GM21737 (cell line): Measurements from ENCODE around the gene SPRYD3.
"Not testable (repeated sequence)": the region's sequence is repeated elsewhere in the genome, so short reads cannot be mapped to it uniquely, and the experiment has no call there.

Experiments
- ATAC-seq: cut with Tn5 transposase; IDR thresholded peaks from one replicate; pipeline ENCODE4 v1.9.1; 2021; ENCODE audit warnings: mild to moderate bottlenecking, moderate library complexity; ENCODE audit not compliant: unreplicated experiment

SPRYD3 gene, protein sequence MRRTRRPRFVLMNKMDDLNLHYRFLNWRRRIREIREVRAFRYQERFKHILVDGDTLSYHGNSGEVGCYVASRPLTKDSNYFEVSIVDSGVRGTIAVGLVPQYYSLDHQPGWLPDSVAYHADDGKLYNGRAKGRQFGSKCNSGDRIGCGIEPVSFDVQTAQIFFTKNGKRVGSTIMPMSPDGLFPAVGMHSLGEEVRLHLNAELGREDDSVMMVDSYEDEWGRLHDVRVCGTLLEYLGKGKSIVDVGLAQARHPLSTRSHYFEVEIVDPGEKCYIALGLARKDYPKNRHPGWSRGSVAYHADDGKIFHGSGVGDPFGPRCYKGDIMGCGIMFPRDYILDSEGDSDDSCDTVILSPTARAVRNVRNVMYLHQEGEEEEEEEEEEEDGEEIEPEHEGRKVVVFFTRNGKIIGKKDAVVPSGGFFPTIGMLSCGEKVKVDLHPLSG

DNA sequence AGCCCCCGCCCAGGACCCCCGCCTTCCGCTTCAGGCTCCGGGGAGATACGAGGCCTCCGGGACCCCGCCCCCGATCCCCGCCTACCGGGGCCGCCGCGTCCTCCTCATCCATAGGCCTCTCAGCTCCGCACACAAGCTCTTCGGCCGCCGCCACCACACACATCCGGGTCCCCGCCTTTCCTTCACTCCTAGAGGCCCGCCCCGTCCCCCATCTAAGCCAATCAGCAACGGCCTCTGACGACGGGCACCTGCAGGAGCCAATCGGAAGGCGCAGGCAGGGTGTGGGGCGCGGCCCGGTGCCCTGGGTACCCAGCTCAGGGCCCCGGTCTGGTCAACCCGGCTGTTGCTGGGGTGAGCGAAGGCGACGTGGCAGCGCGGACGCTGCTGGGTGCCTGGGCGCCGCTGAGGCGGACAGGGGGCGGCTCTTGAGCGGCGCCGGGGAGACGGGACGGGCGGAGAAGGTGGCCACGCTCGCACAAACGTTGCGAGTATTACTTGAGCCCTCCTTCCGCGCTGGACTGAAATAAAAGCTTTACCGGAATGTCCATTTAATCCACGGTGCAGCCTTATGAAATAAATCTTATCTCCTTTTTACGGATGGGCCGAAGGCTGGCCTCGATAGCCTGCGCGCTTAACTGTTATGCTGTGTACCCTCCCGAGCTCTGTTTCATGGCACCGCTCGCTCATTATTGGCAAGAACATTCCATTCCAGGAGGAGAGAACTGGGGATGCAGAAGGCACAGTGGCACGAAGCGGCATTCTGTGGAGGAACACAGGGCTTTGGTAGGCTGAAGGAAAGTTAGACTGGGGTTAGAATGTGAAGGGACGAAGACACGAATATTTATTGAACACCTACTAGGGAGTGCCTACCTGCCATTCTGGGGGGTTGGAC, at the start of gene SPRYD3:
TSS of gene SPRYD3 (minus strand) at position 165 of the 892 bp plus-strand sequence. CDS start at position 108, 57 bp downstream.
- ATAC-seq: peak; percentile 99

DNA sequence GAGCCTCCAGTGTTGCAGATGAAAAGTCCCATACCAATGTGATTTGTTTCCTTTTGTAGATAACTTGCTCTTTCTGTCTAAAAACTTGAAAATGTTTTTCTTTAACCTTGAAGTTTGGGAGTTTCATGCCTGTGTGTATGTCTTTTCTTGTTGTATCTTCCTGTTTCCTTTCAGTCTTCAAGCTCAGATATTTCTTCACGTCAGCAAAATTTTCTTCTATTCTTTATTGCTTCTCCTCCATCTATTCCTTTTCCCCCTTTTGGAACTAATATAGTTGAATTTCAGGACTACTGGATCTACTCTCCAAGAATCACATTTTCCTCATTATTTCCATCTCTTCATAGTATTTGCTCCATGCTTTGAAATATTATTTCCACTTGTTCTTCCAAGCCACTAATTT, 48.0 kb upstream of the SPRYD3 start:
- ATAC-seq: no peak

DNA sequence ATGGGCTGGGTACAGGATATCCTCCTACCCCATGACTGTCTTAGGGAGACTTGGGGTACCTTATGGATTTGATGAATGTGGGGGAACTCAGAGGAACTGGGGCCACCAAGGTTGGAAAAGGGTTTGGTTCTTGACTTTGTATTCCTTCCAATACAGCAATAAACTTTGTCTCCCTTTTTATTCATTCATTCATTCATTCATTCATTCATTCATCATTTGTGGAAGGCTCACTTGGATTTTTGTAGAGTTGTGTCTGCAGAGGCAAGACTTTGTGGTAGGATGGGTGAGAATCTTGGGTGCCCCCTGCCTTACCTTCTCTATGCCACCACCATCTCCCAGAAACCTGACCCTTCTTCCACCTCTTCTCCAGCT, 45.1 kb upstream of the SPRYD3 start:
- no peak for ATAC-seq

DNA sequence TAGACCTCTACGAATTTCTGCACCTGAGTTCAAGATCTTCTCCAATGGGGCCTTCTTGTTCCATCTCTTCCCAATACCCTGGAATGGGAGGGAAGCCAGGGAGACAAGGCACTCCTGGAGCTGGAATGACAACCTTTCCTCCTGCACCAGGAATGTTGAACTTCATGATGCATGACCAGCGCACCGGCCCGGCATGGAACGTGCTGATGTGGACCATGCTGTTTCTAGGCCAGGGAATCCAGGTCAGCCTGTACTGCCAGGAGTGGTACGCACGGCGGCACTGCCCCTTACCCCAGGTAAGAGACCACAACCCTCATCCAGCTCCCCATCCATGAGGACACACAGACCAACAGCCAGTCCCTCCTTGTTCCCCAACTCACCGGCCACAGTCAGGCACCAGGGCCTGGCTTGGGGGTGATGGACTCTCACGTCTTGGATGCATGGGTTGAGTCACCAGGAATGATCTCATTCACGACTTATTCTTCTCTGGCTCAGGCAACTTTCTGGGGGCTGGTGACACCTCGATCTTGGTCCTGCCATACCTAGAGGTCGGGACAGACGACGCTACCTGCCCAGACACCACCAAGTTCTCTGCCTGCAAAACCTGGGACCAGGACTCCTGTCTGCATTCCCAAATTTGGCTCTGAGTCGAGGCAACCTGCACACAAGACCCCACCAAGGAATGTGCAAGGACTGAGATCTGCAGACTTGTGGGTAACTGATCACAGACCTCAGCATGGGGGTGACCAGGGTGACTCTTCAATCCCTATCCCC, 44.6 kb upstream of the SPRYD3 start:
- ATAC-seq: no peak

DNA sequence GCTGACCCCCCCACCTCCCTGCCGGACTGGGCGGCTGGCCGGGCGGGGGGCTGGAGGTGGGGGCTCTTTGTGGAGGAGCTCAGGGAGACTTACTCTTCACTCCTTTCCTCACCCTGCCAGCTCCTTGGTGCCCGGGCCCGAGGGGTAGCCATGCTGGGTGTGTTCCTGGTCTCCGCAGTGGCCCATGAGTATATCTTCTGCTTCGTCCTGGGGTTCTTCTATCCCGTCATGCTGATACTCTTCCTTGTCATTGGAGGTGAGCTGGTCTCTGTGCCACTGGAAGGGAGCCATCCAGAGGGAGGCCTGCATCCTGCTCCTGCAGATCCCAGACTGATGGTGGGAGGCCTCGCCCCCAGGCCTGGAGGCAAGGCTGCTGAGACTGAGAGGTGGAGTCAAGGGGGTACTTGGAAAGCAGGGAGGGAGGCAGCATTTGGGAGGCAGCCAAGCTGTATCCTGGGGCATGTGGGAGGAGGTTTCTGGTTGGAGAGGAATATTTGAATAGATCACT, 43.8 kb upstream of the SPRYD3 start:
- ATAC-seq: no peak

DNA sequence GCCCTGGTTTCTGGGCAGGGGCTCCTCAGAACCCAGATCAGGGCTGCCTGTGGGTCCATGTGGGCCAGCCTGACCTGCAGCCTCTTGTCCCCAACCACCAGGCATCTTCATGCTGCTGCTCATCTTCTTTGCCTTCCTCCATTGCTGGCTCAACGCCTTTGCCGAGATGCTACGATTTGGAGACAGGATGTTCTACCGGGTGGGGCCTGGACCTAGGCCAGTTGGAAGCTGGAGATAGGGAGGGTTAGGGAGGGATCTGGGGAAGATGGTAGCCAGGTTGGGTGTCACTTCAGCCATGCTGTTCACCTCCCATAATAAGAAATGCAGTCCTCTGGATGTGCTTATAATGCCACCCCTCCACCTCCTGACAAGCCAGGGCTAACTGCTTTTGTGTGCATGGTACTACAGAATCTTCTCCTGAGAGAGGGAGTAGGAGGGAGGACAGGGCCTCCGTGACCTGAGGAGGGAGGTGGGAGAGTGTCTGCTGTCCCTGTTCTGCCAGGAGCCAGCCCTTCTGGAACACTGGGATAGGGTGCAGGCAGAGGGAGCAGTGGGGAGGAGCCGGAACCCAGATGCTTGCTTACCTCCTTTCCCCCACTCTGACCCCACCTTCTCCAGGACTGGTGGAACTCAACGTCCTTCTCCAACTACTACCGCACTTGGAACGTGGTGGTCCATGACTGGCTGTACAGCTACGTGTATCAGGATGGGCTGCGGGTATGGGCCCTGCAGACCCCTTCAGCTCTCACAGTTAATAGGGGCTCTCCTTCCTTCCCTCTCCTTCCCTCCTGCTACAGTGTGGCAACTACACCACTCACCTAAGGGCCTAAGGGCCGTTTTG, 41.7 kb upstream of the SPRYD3 start:
- no peak for ATAC-seq

DNA sequence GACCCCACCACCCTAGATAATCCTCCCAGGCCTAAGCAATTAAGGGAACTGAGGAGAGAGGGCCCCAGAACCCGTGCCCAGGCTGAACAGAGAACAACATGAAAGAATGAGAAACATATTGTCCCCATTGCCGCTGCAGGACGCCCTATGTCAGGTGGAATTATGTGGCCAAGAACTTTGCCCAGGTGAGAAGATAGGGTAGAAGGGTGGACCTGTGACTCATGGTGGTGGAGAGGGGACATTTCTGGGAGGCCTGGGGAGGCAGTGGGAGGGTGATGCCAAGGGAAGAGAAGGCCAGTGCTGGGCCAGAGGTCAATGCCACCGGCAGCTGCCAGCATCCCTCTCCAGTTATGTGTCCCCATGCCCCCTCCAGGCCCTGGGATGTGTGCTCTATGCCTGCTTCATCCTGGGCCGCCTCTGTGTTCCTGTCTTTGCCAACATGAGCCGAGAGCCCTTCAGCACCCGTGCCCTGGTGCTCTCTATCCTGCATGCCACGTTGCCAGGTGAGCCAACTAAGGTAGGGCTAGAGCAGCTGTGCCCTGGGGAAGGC, 39.6 kb upstream of the SPRYD3 start:
- ATAC-seq: no peak

DNA sequence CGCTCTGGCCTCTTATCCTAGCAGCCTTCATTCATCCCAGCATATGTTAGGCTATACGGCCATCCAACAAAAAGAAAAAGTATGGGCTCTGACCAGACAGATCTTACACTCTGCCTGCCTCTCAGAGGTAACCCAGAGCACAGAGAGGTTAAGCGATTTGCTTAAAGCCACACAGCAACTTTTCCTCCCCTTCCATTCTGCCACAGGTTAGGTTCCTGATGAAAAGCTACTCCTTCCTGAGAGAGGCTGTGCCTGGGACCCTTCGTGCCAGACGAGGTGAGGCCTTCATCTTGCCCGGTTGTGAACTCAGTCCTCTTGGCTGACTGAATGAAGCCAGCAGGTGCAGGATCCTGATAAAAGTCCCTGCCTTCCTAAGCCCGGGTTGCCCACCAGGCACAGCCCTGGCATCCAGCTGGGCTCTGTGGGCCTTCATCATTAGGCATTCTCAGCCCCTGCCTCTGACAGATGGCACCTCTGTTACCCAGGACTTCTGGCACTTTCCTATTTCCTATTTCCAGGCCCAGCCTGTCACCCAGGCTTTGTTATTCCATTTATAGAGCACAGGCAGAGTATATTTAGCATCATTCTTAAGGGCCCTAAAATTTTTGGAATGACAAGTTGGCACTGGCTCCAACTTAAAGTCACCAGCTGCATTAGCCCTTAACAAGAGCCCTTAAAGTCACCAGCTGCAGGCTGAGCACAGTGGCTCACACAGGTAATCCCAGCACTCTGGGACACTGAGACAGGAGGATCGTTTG, 36.9 kb upstream of the SPRYD3 start:
- no peak for ATAC-seq

DNA sequence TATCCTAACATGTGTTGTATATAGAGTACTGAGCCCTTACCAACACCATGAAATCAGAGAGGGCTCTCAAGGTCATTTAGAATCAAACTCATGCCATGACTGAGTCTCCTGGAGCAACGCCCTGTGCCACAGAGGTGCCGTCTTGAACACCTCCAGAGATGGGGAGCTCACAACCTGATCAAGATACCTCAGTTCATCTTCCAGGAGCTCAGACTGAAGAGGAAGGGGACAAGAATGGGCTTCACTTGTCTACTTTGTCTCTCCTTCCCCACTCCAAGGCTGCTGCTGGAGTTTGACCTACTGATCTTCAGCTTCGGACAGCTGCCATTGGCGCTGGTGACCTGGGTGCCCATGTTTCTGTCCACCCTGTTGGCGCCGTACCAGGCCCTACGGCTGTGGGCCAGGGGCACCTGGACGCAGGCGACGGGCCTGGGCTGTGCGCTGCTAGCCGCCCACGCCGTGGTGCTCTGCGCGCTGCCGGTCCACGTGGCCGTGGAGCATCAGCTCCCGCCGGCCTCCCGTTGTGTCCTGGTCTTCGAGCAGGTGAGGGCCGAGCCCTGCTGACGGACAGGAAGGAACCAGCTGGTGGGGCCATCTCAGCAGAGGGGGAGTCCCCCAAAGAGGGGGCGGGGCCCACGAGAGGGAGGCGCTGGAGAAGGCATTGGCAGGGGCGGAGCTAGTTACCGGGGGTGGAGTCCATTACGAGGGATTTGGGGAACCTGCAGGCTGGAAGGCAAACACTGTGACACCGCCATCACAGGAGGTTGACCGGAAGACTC, 36.1 kb upstream of the SPRYD3 start:
- no peak for ATAC-seq

DNA sequence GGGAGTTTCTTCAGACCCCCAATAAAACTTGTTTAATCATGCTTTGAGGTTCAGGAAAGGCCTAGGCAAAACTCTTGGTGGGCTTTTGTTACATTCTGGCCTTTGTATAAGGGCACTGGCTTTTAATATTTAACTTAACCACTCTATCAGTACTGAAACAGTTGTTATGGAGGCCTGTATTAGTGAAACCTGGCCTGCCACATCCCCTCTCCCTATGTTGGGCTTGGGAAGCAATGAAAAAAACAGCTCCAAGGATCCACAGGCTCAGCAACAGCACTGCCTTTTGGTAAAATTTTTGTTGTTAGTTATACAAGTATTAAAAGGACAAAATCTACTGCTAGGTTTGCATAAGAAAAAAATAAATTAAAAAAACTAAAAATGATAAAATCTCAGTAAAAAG, 34.8 kb upstream of the SPRYD3 start:
- no peak for ATAC-seq

DNA sequence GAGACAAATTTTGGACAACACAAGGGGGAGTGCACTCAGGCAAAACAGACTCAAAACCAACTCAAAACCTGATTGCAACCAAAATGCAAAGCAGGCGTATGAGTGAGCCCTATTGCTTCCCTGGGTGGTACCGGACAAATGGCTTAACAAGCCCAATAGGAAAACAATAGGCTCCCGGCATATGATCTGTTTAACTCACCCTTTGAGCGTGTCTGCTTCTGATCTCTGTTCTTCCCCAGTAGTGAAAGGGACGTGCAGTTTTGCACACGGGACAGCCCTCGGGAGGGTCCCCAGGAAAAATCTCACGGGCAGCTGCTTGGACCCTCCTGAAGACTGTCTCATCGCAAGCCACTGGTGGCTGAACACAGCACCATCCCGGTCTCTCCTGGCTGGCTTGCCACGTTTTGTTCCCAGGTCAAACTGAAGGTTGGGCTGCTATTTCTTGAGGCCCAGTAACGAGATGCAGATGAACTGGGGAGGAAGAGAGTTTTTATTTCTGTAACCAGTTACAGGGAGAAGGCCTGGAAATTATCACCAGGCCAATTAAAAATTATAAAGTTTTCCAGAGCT, 34.0 kb upstream of the SPRYD3 start:
- no peak for ATAC-seq

DNA sequence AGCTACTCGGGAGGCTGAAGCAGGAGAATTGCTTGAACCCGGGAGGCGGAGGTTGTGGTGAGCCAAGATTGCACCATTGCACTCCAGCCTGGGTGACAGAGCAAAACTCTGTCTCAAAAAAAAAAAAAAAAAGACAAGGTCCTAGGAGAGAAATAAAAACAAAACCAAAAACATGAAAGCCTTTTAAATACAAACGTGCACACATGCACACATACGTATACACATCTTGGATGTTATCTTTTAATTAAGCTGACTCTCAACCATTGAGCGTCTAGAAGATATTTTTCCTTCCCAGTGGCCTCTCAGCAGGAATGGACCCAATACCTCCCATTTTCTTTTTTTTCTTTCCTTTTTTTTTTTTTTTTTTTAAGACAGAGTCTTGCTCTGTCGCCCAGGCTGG, 33.2 kb upstream of the SPRYD3 start:
- not testable (repeated sequence) for ATAC-seq

DNA sequence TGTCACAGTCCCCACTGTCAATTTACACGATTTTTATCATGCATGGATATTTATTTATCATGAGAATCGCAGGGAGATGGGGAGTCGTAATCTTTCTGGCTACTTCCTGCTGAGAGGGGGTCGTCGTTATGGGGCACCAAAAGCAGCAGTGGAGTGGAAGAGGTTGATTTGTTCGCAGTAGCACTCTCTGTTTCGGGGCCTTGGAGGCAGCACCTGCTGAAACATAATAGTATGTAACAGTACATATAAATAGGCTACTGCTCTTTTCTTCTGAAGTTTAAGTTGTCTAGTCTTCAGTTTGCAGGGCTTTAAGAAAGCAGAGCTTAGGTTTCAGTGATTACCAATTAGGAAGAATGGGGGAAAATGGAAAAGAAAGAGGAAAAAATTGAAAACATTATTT, 27.9 kb upstream of the SPRYD3 start:
- no peak for ATAC-seq

DNA sequence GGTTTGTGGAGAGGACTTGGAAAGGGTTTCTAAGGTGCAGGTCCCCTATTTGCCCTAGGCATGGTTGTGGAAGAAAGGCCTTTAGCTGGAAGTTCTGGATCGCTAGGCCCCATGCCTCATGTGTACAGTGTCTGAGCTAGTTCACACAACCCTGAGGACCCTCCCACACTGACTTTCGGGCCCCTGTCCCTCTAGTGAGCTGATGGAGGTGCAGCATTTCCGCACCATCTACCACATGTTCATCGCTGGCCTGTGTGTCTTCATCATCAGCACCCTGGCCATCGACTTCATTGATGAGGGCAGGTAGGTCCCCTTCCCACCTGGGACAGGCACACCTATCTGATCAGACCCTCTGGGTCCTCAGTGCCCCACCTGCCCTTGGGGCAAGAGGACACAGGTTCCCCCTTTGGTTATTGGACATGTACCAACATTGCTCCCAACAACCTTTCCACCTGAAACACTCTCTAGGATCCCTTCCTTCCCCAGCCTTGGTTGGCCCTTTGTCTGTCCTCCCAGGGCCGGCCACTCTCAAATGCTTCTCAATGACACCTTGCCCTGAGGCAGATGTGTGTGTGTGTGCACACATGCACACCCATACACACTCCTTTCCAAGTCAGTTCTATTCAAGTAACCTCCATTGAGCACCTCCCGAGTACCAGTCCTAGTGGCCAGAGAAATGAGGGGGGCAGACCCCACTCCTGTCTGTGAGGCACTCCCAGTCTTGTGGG, 26.7 kb upstream of the SPRYD3 start:
- no peak for ATAC-seq

DNA sequence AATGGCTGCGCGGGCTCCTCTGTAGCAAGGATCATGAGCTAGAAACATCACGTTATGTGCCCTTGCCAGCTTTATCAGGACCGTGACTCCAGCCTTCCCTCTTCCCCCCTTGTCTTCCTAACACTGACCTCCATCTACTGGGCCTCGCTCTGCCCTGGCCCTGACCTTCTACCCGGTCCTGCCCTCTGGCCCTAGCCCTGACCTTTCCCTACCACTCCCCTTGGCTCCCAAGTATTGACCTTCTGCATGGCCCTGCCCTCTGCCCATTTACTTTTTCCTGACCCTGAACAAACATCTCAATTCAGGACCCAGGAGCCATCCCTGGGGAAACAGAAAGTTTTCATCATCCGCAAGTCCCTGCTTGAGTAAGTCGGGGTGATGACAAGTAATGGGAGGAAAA, 26.1 kb upstream of the SPRYD3 start:
- no peak for ATAC-seq

DNA sequence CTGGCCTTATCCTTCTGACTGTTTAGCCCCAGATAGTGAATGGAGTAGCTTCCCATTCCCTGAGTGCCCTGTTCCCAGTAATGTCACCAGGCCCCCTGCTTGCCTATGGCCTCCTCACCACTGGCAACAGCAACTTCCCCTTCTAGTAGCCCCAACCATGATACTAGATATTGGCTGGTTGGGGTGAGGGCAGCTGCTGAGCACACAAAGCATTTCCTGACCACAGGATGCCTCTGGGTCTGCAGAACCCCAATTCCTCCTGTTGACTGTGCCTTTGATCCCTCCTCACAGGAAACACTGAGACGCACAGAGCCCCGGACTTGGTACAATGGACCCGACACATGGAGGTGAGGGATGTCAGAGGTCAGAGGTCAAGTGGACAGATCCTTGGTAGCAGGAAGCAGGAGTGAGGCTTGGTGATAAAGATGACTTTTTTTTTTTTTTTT, 24.7 kb upstream of the SPRYD3 start:
- ATAC-seq: no peak
